ENCODE results near the gene FFAR1.
"Not testable (repeated sequence)": the region's sequence is repeated elsewhere in the genome, so short reads cannot be mapped to it uniquely, and the experiment has no call there.

The FFAR1 gene

GRCh38 chr19:35363711-35364425, 16.2 kb downstream of the FFAR1 start:
- DNase-seq = no peak

GRCh38 chr19:35365303-35365702, 17.6 kb downstream of the FFAR1 start:
- DNase-seq = no peak

DNA sequence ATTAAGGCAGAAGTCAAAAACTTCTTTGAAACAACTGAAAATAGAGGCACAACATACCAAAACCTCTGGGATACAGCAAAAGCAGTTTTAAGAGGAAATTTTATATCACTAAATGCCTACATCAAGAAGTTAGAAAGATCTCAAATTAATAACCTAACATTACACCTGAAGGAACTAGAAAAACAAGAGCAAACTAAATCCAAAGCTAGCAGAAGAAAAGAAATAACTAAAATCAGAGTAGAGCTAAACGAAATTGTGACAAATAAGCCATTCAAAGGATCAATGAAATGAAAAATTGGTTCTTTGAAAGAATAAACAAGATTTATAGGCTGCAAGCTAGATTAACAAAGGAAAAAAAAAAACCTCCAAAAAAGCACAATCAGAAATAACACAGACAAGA, 20.7 kb downstream of the FFAR1 start:
- no peak for DNase-seq

GRCh38 chr19:35369522-35369921, 21.8 kb downstream of the FFAR1 start:
- DNase-seq = no peak

GRCh38 chr19:35370722-35371121, 23.0 kb downstream of the FFAR1 start, which contains the start of gene GPR42:
Gene GPR42, plus strand, starts transcription at chr19:35371068. Its CDS starts 292 bp downstream, at chr19:35371360.
- no peak for DNase-seq

- no peak for DNase-seq
Observed at GRCh38 chr19:35373492-35373891, 25.8 kb downstream of the FFAR1 start.

GRCh38 chr19:35374031-35374430, 26.3 kb downstream of the FFAR1 start:
- DNase-seq = not testable (repeated sequence)

GRCh38 chr19:35375505-35376307, 28.0 kb downstream of the FFAR1 start:
- no peak for DNase-seq

DNA sequence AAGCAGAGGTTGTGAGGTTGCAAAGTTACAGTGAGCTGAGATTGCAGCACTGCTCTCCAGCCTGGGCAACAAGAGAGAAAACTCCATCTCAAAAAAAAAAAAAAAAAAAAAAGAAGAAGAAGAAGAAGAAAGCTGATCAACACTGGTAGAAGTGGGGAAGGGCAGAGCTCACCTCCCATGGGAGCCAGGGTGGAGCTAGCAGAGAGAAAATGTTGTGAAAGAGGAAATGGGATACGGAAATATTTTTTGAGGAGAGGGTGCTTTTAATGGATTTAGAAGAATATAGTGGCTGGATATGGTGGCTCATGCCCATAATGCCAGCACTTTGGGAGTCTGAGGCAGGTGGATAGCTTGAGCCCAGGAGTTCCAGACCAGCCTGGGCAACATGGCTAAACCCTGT, 30.0 kb downstream of the FFAR1 start:
- no peak for DNase-seq

GRCh38 chr19:35378356-35378755, 30.7 kb downstream of the FFAR1 start:
- DNase-seq = no peak

DNA sequence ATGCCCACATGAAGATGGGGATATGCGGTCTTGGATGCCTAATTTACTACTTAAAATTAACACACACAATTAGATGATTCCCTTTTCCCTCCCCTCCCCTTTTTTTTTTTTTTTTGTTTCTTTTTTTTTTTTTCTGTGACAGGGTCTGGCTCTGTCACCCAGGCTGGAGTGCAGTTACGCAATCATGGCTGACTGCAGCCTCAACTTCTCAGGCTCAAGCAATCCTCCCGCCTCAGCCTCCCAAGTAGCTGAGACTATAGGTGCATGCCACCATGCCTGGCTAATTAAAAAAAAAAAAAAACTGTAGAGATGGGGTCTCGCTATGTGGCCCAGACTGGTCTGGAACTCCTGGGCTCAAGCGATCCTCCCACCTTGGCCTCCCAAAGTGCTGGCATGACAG, 31.8 kb downstream of the FFAR1 start:
- not testable (repeated sequence) for DNase-seq

DNA sequence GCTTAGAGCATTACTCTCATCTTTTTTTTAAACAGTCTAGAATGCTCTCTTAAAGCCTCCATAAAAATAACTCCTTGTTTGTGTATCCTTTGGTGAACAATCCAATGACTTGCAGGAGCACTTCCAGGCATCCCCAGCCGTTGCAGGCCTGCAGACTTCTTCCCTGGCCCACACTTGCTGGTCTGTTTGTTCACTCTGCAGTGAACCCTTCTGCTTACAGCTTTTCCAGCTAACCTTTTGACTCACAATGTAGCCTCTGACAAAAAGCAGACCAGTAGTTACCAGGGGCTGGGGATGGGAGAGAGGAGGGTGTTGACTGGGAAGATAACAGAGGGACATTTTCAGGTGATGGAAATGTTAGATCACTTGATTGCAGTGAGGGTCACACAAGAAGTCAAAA, 32.3 kb downstream of the FFAR1 start:
- no peak for DNase-seq

GRCh38 chr19:35380450-35381124, 32.9 kb downstream of the FFAR1 start:
- no peak for DNase-seq

- DNase-seq = no peak
Observed at GRCh38 chr19:35381318-35381717, 33.6 kb downstream of the FFAR1 start.

- no peak for DNase-seq
Observed at GRCh38 chr19:35381926-35382325, 34.2 kb downstream of the FFAR1 start.

DNA sequence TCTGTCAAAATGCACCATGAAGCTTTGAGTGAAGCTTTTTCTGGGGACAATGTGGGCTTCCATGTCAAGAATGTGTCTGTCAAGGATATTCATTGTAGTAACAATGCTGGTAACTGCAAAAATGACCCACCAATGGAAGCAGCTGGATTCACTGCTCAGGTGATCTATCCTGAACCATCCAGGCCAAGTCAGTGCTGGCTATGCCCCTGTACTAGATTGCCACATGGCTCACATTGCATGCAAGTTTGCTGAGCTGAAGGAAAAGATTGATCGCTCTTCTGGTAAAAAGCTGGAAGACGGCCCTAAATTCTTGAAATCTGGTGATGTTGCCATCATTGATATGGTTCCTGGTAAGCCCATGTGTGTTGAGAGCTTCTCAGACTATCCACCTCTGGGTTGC, 35.8 kb downstream of the FFAR1 start:
- DNase-seq = no peak

DNA sequence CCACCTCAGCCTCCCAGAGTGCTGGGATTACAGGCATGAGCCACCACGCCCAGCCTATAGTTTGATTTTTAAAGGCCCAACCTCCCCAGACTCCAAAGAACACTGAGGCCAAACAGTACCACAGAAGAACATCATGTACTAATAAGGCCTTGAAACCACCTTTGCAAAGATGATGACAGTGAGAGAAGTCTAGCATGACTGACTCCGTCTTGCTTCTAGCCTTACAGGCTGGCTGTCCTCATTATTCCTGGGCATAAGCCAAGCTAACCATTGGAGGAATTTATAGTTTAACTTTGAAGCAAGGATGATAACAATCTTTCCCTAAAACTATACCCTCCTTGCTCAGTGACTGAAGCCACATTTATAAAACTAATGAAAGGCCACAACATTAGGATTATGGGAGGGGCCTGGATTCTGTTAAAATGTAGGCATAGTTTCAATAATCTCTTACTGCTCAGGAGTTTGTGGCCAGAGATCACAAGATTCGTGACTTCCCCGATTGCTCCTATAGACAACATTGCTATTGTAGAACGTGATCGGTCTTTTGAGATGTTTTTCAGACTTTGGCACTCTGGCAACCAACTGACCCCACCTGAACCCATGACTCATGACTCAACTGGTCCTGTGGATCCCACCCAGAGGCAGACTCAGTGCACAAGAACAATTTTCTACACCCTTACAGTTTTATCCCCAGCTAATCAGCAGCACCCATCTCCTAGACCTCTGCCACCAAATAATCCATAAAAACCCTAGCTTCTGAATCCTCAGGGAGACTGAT, 40.8 kb downstream of the FFAR1 start:
- no peak for DNase-seq

DNA sequence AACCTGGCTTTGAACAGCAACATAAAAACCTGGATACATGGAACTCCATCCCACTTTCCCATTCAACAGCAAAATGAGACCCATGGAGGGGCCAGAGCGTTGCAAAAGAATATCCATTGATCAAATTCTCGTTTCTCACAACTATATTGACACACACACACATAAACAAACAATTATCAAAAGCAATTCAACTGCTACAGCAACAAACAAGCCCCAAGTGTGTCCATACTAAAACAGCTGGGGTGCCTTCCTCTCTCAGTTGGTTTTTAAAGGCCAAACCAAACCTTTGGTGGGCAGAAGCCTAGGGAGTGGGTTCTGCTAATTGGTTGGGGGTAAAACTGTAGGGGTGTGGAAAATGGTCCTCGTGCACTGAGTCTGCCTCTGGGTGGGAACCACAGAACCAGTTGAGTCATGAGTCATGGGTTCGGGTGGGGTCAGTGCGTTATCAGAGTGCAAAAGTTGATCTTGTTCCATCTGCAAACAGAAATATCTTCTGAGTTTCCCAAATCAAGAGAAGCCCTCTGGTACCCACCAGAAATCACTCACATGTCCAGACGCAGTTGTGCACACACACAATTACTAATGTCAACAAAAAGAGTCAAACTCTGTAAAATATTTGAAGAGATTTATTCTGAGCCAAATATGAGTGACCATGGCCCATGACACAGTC, 41.6 kb downstream of the FFAR1 start:
- no peak for DNase-seq

DNA sequence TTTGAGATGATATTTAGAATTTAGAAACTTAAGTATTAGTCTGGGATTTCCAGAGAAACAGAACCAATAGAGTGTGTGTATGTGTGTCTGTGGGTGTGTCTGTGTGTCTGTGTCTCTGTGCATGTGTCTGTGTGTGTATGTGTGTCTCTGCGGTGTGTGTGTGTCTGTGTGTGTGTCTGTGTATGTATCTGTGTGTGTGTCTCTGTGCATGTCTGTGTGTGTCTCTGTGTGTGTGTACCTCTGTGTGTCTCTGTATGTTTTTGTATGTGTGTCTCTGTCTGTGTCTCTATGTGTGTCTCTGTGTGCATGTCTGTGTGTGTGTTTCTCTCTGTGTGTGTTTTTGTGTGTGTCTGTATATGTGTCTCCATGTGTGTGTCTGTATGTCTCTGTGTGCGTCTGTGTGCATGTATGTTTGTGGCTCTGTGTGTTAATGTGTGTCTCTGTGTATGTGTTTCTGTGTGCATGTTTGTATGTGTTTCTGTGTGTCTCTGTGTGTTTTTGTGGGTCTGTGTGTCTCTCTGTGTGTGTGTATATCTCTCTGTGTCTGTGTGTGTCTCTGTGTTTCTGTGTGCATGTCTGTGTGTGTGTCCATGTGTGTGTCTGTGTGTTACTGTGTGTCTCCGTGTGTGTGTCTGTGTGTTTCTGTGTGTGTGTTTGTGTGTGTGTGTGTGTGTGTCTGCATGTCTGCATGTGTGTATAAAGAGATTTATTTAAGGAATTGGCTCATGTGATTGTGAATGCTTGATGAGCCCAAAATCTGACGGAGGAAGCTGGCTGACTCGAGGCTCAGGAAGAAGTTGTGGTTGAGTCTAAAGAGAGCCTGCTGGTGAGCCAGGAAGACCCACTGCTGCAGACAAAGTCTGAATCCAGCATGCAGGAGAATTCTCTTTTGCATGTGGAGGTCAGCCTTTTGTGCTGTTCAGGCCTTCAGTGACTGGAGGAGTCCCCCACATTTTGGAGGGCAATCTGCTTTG, 45.3 kb downstream of the FFAR1 start:
- no peak for DNase-seq

DNA sequence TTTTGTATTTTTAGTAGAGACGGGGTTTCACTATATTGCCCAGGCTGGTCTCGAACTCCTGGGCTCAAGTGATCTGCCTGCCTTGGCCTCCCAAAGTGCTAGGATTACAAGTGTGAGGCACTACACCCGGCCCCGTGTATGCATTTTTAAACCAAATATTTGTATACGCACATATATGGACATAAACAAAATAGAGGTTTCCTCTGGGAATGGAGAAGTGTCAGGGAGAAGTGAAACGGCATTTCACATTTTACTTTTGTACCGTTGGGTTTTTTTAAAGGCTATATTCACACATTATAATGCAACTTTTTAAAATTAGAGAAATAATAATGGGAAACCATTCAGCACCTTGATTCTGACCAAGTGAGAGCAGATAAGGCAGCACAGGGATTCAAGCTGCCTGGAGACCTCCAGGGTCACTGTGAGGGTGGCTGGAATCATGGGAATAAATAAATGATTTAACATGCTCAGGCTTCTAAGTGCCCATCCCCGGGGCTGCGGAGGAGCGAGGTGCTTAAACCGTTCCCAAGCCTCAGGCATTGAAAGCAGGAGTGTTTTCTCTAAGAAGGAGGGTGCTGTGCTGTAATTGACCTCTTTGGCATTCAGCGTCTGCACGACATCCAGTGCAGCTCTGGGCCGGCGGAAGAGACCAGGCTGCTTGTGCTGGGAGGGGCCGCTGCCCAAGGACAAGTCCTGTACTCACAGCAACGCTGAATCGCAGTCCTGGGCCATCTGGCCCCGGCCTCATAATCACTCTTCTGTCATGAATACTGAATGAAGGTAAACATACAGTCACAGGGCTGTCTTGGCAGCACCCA, 47.9 kb downstream of the FFAR1 start:
- no peak for DNase-seq
